HG02571 (cell line): ENCODE measurements around the gene BLOC1S5.

Experiments
- ATAC-seq: cut with Tn5 transposase; IDR thresholded peaks from one replicate; pipeline ENCODE4 v1.9.1; 2021; ENCODE audit warnings: mild to moderate bottlenecking, moderate library complexity; ENCODE audit not compliant: unreplicated experiment

Gene BLOC1S5

DNA sequence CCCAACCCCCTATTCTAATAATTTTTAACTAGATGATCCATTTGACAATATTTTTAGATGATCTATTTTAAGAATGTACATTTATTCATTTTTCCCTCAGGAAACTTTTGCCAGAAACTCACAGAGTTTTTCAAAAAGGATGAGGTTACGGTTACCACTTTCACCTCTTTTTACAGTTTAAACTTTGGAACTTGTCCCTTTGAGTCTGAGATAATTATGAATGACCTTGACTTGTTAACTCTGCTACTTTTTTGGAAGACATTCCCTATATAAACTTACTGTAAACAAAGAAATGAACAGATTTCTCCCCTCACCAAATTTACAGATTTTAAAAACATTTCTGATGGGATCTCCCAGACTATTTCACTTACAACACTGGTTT is 18.4 kb upstream of the BLOC1S5 start:
- ATAC-seq = no peak

DNA sequence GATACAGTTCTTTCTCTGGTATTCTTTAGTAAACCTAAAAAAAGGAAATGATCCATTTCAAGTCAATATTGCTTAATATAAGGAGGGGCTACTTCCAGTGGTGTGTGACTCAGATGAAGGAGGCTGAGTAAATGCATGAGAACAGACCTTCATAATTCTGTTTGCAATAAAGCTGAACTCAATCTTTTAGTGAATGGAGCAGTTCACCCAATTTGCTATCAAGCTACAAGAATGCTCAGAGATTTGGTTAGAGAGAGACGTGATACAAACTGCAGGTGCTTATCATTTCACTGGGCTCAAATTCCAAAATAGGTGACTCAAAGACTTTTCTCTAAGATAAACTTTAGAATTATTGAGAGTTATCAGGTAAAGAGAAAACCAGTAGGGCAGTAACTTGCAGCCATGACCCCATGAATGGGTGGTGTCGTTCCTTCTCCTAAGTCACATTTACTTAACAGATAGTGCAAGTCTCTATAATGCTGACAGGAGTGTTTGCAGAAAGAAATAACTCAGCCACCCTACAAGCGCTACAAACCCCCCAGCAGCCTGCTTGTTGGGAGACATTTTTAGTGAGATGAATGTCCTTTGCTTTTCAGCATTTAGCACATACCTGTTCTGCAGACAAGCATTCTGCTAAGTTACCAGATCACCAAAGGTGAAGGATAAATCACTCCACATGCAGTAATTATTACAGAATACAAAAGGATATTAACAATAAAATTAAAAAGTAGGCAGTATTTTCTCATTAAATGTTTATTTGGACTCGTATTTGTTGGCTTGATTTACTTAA is 16.4 kb upstream of the BLOC1S5 start:
- ATAC-seq = no peak

GRCh38 chr6:8079126-8079525 is 14.9 kb upstream of the BLOC1S5 start:
- no peak for ATAC-seq

DNA sequence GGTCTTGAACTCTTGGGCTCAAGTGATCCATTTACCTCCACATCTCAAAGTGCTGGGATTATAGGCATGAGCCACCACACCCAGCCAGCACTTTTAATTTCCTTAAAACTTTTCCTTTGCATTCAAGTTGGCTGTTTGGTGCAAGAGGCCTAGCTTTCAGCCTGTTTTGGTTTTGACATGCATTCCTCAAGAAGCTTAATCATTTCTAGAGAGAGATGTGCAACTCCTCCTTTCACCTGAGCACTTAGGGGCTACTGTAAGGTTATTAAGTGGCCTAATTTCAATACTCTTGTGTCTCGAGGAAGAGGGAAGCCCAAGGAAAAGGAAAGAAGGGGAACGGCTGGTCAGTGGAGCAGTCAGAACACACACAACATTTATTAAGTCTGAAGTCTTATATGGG is 13.8 kb upstream of the BLOC1S5 start:
- no peak for ATAC-seq

GRCh38 chr6:8075704-8076103 is 11.5 kb upstream of the BLOC1S5 start:
- ATAC-seq = no peak

- ATAC-seq = no peak
Measured at GRCh38 chr6:8075185-8075584, 11.0 kb upstream of the BLOC1S5 start.

GRCh38 chr6:8074213-8074612 is 10.0 kb upstream of the BLOC1S5 start:
- ATAC-seq = no peak

- ATAC-seq = no peak
Measured at GRCh38 chr6:8073758-8074157, 9.6 kb upstream of the BLOC1S5 start.

- ATAC-seq = no peak
Measured at GRCh38 chr6:8070718-8071117, 6.5 kb upstream of the BLOC1S5 start.

- ATAC-seq = no peak
Measured at GRCh38 chr6:8069631-8070284, 5.6 kb upstream of the BLOC1S5 start.

GRCh38 chr6:8069151-8069550 is 5.0 kb upstream of the BLOC1S5 start:
- no peak for ATAC-seq

GRCh38 chr6:8066108-8066507 is 1.9 kb upstream of the BLOC1S5 start:
- ATAC-seq = no peak

- ATAC-seq = peak; percentile 62
Measured at GRCh38 chr6:8065519-8065911, 1.3 kb upstream of the BLOC1S5 start.

DNA sequence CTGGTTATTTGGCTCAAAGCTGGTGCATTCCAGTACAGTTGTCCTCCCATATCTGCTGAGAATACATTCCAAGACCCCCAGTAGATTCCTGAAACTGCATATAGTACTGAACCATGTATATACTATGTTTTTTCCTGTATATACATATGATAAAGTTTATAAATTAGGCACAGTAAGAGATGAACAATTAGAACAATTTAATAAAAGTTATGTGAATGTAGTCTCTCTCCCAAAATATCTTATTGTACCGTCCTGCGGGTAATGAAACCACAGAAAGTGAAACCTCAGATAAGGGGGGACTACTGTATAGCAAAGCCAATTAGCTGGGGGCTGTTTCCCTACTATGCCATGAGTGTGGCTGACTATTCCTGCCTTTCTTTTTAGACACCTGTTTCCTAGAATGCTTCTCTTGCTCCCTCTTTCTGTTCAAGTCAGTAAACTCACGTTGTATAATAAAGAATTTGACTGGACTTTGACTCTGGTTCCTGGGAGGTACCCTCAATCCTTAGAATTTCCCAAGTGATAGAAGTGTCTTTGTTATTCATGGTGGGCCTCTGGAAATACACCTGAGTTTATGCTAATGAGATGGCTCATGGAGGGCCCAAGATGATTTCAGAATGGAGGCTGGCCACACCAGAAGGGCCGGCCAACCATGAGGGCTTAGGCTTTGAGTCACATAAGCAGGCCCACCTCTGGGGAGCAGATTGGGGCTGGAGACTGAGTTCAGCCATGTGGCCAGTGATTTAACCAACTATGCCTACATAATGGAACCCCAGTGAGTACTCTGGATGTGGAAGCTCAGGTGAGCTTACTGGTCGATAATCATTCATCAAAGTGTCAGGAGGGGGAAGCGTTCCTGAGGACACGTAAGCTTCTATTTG is 689 bp upstream of the BLOC1S5 start:
- no peak for ATAC-seq

GRCh38 chr6:8061736-8062135 is 2.5 kb downstream of the BLOC1S5 start:
- ATAC-seq = no peak

GRCh38 chr6:8060346-8060745 is 3.8 kb downstream of the BLOC1S5 start:
- no peak for ATAC-seq

DNA sequence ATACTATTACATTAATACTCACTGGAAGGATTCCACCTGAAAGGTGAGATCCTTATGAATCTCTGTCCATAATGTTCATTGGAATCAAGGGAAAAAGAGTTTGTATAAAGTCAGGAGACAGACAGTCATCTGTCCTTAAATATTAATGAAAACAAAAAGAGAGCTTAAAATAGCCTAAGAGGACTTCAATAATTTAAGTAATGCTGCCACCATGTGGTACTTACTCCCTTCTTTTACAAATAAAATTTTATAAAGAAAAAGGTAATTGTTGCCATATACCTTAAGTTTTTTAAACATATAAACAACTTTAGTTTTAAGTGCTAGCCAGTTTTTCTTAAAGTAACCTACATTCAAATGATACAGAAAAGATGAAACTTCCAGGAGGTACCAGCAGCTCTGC is 5.1 kb downstream of the BLOC1S5 start:
- ATAC-seq = no peak

GRCh38 chr6:8057793-8058192 is 6.4 kb downstream of the BLOC1S5 start:
- no peak for ATAC-seq

GRCh38 chr6:8057263-8057662 is 6.9 kb downstream of the BLOC1S5 start:
- no peak for ATAC-seq

DNA sequence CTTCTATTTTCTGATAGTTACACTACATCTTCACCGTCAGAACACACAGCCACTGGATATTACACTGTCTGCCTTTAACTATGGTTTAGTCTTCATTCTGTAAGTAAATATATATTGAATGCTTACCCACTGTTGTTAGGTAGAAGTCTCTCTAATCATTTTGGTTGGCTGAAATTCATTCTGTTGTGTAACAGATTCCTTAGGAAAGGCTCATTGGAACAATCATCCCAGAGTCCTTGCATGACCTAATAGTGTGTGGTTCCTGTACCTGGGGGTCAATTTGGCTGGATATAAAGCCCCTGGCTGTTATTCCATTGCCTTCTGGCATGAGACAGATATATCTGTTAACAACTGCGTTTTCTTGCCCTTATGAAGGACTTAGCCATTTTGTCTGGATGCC is 9.9 kb downstream of the BLOC1S5 start:
- no peak for ATAC-seq

DNA sequence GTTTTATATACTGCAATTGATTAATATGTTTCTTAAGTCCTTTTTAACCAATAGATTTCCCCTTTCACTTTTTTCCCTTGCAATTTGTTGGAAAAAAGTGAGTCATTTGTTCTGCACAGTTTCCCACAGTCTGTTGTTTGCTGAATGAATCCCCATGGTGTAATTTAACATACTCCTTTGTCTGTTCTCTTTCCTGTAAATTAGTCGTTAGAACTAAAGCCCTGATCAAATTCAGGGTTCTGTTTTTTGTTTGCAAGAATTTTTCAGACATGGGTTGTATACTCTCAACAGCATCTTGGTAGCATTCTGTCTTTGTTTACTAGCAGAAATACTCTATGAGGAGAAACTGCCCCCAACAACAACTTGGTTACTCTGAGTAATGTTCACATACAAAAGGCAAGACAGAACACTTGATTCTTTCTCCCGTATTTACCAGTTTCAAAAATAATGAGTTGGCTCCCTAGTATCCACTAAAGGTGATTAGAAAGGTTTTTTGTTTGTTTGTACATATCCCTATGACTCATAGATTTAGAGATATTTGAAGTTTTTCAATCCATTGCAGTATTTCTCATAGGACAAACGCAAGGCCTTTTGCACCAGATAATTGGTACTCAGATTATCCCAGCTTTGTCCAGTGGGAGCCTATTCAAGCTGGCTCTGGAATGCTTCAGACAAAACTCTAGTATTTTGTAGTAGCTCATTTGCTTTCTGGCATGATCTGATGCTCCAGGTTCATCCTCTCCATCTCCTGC is 16.5 kb downstream of the BLOC1S5 start:
- ATAC-seq = no peak
